HG03575 (cell line): ENCODE results near the gene HADHA.

Source experiments
- ATAC-seq: cut with Tn5 transposase; IDR thresholded peaks from one replicate; pipeline ENCODE4 v1.9.1; 2021; ENCODE audit not compliant: unreplicated experiment, insufficient number of reproducible peaks, low FRiP score; ENCODE audit errors: extremely low read depth

Gene HADHA

GRCh38 chr2:26197516-26197915 is 46.9 kb downstream of the HADHA start:
- ATAC-seq = no peak

- no peak for ATAC-seq
Observed at GRCh38 chr2:26196683-26197418, 47.6 kb downstream of the HADHA start.

- ATAC-seq = no peak
Observed at GRCh38 chr2:26195040-26195984, 49.1 kb downstream of the HADHA start.

GRCh38 chr2:26193578-26194231 is 50.7 kb downstream of the HADHA start:
- ATAC-seq = no peak

GRCh38 chr2:26191316-26192159 is 52.9 kb downstream of the HADHA start:
- ATAC-seq = no peak

DNA sequence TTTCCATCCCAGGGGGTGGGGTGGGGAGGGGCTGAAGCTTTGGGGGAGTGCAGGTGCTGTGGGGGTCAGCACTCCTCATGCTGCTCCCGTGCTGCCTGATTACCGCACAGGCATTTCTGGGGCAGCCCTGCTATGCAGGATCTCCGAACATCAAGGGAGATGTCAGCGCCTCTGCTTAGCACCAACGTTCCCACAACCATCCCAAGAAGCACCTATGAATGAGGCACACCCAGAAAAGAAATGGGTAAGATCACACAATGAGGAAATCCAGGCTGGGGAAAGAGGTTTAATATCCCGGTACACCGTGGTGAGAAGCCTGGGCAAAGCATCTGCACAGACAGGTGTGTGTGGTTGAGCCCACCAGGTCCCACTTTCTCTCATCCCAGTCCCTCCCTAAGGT is 54.1 kb downstream of the HADHA start:
- ATAC-seq = no peak

DNA sequence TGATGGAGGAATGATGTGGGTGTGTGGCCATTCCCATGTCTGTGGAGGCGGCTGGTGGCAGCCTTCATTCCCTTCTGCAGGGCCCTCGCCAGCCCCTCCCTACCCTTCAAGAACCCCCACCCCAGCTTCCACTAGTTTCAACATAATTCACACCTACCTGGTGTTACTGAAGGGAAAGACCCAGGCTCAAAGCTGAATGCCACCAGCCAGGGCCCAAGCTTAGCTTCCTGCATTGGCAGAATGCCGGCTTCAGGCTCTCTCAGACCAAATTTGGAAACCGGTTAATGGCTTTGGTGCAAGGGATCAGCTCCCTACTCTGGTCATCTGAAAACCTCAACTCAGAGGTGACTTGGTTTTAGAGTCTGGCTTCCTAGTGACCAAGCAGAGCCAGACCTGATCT is 54.7 kb downstream of the HADHA start:
- no peak for ATAC-seq

- ATAC-seq = no peak
Observed at GRCh38 chr2:26189123-26189522, 55.3 kb downstream of the HADHA start.

DNA sequence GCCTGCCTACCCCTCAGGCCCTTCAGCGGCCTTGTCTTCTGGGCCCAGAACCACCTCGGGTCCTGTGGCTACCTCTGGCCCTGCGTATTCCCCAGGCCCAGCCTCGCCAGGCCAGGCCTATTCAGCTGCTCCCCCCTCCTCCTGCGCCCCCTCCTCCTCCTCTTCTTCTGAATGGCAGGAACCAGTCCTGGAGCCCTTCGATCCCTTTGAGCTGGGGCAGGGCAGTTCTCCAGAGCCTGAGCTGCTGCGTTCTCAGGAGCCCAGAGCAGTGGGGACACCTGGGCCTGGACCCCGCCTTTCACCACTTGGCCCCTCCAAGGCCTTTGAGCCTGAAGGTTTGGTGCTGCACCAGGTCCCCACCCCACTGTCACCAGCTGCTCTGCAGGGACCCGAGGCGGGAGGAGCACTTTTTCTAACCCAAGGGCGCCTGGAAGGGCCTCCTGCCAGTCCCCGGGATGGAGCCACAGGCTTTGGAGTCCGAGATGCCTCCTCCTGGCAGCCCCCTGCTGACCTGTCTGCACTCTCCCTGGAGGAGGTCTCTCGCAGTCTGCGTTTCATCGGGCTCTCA is 56.8 kb downstream of the HADHA start:
- ATAC-seq = no peak

DNA sequence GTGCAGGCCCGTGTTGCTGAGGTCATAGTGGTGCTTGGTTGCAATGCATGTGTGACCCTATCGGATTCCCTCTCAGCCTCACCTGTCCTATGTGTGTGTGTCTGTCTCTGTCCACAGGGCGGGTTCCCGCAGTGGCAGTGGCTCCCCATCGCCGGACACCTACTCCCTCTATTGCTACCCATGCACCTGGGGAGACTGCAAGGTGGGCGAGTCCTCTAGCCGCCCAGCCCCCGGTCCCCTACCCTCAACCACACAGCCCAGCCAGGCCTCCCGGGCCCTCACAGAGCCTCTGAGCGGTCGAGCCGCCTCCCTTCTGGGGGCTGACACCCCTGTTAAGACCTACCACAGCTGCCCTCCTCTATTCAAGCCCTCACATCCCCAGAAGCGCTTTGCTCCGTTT is 57.3 kb downstream of the HADHA start:
- no peak for ATAC-seq

DNA sequence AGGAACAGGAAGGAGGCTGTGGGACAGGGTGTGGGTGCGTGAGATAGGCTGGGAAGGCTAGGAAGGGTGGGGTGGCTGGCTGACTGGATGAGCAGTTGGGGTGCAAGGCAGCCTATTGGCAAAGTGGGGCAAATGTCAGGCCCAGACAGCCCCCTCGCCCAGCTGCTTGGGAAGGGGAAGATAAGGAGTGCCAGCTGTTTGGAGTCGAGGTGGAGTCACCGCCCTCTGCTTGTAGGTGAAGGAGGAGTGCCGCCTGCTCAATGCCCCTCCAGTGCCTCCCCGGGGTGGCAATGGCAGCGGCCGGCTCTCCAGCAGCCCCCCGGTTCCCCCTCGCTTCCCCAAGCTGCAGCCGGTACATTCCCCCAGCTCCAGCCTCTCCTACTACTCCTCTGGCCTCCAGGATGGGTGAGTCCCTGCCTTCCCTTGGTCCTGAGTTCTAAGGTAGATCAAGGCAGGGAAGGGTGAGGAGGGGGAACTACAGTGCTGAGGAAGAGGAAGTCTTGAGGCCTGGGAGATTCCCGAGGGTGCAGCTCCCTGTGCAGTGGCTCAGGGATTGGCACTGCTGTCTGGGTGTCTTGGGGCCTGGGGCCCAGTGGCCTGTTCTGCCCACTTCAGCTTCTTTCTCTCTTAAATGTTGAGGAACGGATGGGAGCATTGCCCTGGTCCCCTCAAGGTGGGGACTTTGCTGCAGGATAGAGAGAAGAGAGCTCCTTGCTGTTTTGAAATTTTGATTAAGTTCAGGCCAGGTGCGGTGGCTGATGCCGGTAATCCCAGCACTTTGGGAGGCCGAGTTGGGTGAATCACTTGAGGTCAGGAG is 58.3 kb downstream of the HADHA start:
- ATAC-seq = no peak

GRCh38 chr2:26185304-26185928 is 59.0 kb downstream of the HADHA start:
- ATAC-seq = no peak

DNA sequence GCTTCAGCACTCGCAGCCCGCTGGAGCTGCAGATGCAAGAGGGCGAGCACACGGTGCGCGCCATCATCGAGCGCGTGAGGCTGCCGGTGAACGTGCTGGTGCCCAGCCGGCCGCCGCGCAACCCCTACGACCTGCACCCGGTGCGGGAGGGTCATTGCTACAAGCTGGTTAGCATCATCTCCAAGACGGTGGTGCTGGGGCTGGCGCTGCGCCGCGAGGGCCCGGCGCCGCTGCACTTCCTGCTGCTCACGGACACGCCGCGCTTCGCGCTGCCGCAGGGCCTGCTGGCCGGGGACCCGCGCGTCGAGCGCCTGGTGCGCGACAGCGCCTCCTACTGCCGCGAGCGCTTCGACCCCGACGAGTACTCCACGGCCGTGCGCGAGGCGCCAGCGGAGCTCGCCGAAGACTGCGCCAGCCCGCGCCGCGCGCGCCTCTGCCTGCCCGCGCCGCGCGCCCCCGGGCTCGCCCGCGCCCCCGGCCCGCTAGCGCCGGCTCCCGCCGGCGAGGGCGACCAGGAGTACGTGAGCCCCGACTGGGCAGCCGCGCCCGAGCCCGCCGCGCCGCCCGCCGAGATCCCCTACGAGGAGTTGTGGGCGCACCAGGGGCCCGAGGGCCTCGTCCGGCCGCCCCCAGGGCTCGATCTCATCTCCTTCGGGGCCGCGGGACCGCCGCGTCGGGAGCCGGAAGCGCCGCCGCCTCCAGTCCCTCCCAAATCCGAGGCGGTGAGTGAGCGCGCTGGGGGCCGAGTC is 59.7 kb downstream of the HADHA start:
- ATAC-seq = no peak

GRCh38 chr2:26184121-26184520 is 60.3 kb downstream of the HADHA start:
- no peak for ATAC-seq

DNA sequence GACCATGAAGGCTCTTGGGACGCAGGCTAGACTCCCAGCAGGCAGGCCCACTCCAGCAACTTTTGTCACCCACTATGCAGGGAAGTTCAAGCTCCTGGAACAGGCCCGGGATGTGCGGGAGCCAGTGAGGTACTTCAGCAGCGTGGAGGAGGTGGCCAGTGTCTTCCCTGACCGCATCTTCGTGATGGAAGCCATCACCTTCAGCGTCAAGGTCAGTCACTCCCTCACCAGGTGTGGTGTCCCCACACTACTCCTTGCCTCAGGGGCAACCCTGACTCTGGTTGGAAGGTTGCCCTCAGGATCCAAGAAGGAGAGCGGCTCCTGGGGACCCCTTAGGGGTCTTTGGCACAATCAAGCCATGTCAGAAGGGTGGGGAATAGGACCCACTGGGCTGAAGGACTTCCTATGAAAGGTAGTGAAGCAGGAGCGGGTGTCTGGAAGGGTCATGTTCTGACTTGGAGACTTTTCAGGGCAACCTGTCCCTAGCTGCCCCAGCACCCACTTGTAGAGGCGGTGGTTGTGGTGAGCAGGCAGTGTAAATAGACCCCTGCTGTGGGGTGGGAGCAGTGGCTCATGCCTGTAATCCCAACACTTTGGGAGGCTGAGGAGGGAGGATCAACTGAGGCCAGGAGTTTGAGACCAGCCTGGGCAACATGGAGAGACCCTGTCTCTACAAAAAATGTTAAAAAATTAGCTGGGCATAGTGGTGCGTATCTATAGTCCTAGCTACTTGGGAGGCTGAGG is 61.4 kb downstream of the HADHA start:
- ATAC-seq = no peak

- no peak for ATAC-seq
Observed at GRCh38 chr2:26182441-26182840, 62.0 kb downstream of the HADHA start.
